Naive thymus-derived CD8-positive, alpha-beta T cell (primary cell): ENCODE data around the gene C11orf42. TPM values are rescaled to one million over a fixed set of nuclear protein-coding genes. Genes with fewer than 3 reads are reported as not detected.
A peak's percentile ranks its signal among the peaks of the same experiment; 100 is the strongest.
"Not testable (repeated sequence)": the region's sequence is repeated elsewhere in the genome, so short reads cannot be mapped to it uniquely, and the experiment has no call there.

Source experiments
- ATAC-seq, 2 donors: fragments of 150-1000 bp; cut with Tn5 transposase in 1 of 2; sonication (Bioruptor Pico), chemical (Tn5 transposase) in 1 of 2; 1 replicate in 1 of 2; 2 replicates in 1 of 2; pipeline ENCODE4 v1.10.0; 2021; ENCODE audit warnings: mild to moderate bottlenecking in 2 of 2, moderate library complexity in 2 of 2
- POLR2A ChIA-PET: fragments of 350-600 bp; sonication (Branson Sonifier 250); formaldehyde crosslinking; loops from one replicate; lab custom pipeline; 2021; ENCODE audit warnings: antibody characterized with exemption; lab: Charles Lee
- DNase-seq, 10 donors: peaks; one replicate each; pipeline versions ENCODE4 v3.0.0 to v3.0.0-alpha.2; 2020 to 2022
- H3K27ac Mint-ChIP-seq, 10 donors: one replicate each; pipeline ENCODE4 v1.8.0; 2020 to 2022; ENCODE audit warnings: mild to moderate bottlenecking in 10 of 10, mixed read lengths in 10 of 10, moderate library complexity in 4 of 10, inconsistent platforms in 1 of 10
- H3K27me3 Mint-ChIP-seq, 5 donors: one replicate each; pipeline ENCODE4 v1.8.0; 2021 to 2022; ENCODE audit warnings: mixed read lengths in 5 of 5
- H3K36me3 Mint-ChIP-seq, 3 donors: one replicate each; pipeline ENCODE4 v1.8.0; 2020 to 2022; ENCODE audit warnings: mixed read lengths in 3 of 3, mild to moderate bottlenecking in 2 of 3, inconsistent platforms in 1 of 3
- H3K4me1 Mint-ChIP-seq, 4 donors: one replicate each; pipeline ENCODE4 v1.8.0; 2021 to 2022; ENCODE audit warnings: mixed read lengths in 4 of 4
- H3K4me3 Mint-ChIP-seq, 10 donors: one replicate each; pipeline ENCODE4 v1.8.0; 2020 to 2022; ENCODE audit warnings: mild to moderate bottlenecking in 10 of 10, mixed read lengths in 10 of 10, moderate library complexity in 6 of 10, inconsistent platforms in 1 of 10
- H3K9me3 Mint-ChIP-seq, 9 donors: one replicate each; pipeline ENCODE4 v1.8.0; 2020 to 2022; ENCODE audit warnings: mixed read lengths in 9 of 9, mild to moderate bottlenecking in 3 of 9, inconsistent platforms in 1 of 9, moderate library complexity in 1 of 9
- polyA plus RNA-seq, 3 donors: library from polyadenylated mRNA; unstranded; fragments of 300-500 nt; fragmentation: Illumina TruSeq; gene quantifications; one replicate each; pipeline ENCODE4 v1.2.3, GENCODE V29; 2021
- total RNA-seq, 8 experiments: library from RNA in 2 of 8; stranded (reverse) in 2 of 8; gene quantifications; one replicate each; pipeline ENCODE4 v1.2.3 and lab custom pipeline; 2021 to 2026

Gene C11orf42
- total and polyA plus RNA-seq, 5 experiments from 2014 or later, result not detected

- peaks cover 7 to 18% (median 15%) of the 10 kb centered on the region in 5 donors for H3K27me3 Mint-ChIP-seq
- POLR2A ChIA-PET, result no interaction called here
- no peaks in the 10 kb centered on the region for H3K9me3 Mint-ChIP-seq
- no peak overlapping the region for H3K4me3 Mint-ChIP-seq
- no peak overlapping the region for H3K27ac Mint-ChIP-seq
- no peak for ATAC-seq
- peaks cover 0 to 2% (median 0%) of the 10 kb centered on the region in 4 donors for H3K4me1 Mint-ChIP-seq
- no peak for DNase-seq
- H3K36me3 Mint-ChIP-seq, result no peaks in the 10 kb centered on the region
Observed at GRCh38 chr11:6245536-6245935, 40.2 kb downstream of the C11orf42 start.

GRCh38 chr11:6248248-6248647, 42.9 kb downstream of the C11orf42 start:
- POLR2A ChIA-PET, result no interaction called here
- H3K27me3 Mint-ChIP-seq, result peaks cover 3 to 10% (median 6%) of the 10 kb centered on the region in 5 donors
- no peaks in the 10 kb centered on the region for H3K4me1 Mint-ChIP-seq
- H3K27ac Mint-ChIP-seq, result no peak overlapping the region
- no peak overlapping the region for H3K4me3 Mint-ChIP-seq
- ATAC-seq, result no peak
- DNase-seq, result no peak
- H3K9me3 Mint-ChIP-seq, result no peaks in the 10 kb centered on the region
- no peaks in the 10 kb centered on the region for H3K36me3 Mint-ChIP-seq

GRCh38 chr11:6248897-6249296, 43.5 kb downstream of the C11orf42 start:
- H3K27me3 Mint-ChIP-seq, H3K36me3 Mint-ChIP-seq, H3K9me3 Mint-ChIP-seq, ATAC-seq, H3K4me1 Mint-ChIP-seq, H3K27ac Mint-ChIP-seq, DNase-seq, H3K4me3 Mint-ChIP-seq, POLR2A ChIA-PET: not testable (repeated sequence)

GRCh38 chr11:6249770-6250555, 44.6 kb downstream of the C11orf42 start:
- no peak for DNase-seq
- Mint-ChIP-seq H3K36me3 (no peaks in the 10 kb centered on the region), H3K27ac (no peak overlapping the region), H3K9me3 (no peaks in the 10 kb centered on the region), H3K4me1 (no peaks in the 10 kb centered on the region), H3K27me3 (peaks cover 0 to 4% (median 0%) of the 10 kb centered on the region in 5 donors), H3K4me3 (no peak overlapping the region)
- POLR2A ChIA-PET, result interaction anchor here (0.6 kb wide), 1 partner anchor 9 kb away, joined by 4 read pairs; no protein-coding TSS in a partner anchor
- ATAC-seq, result no peak

GRCh38 chr11:6251120-6251733, 45.9 kb downstream of the C11orf42 start:
- H3K4me1 Mint-ChIP-seq, result no peaks in the 10 kb centered on the region
- DNase-seq (peak in 8 of 10 donors; percentile 12 to 43 (median 28)), ATAC-seq (peak; percentile 67 to 77)
- H3K4me3 Mint-ChIP-seq, result no peak overlapping the region
- H3K36me3 Mint-ChIP-seq, result no peaks in the 10 kb centered on the region
- no peaks in the 10 kb centered on the region for H3K9me3 Mint-ChIP-seq
- no peak overlapping the region for H3K27ac Mint-ChIP-seq
- POLR2A ChIA-PET, result no interaction called here
- H3K27me3 Mint-ChIP-seq, result peaks cover 0 to 3% (median 0%) of the 10 kb centered on the region in 5 donors

GRCh38 chr11:6251990-6252473, 46.7 kb downstream of the C11orf42 start:
- DNase-seq (no peak), ATAC-seq (no peak)
- Mint-ChIP-seq H3K9me3 (no peaks in the 10 kb centered on the region), H3K27ac (no peak overlapping the region), H3K36me3 (no peaks in the 10 kb centered on the region), H3K4me1 (no peaks in the 10 kb centered on the region), H3K4me3 (no peak overlapping the region), H3K27me3 (peaks cover 0 to 3% (median 0%) of the 10 kb centered on the region in 5 donors)
- POLR2A ChIA-PET, result no interaction called here

- POLR2A ChIA-PET, result no interaction called here
- no peak overlapping the region for H3K27ac Mint-ChIP-seq
- no peaks in the 10 kb centered on the region for H3K36me3 Mint-ChIP-seq
- H3K4me3 Mint-ChIP-seq, result no peak overlapping the region
- H3K27me3 Mint-ChIP-seq, result peaks cover 0 to 2% (median 0%) of the 10 kb centered on the region in 5 donors
- no peaks in the 10 kb centered on the region for H3K4me1 Mint-ChIP-seq
- DNase-seq (no peak), ATAC-seq (no peak)
- no peaks in the 10 kb centered on the region for H3K9me3 Mint-ChIP-seq
Observed at GRCh38 chr11:6253197-6253596, 47.8 kb downstream of the C11orf42 start.

GRCh38 chr11:6258141-6258540, 52.8 kb downstream of the C11orf42 start:
- POLR2A ChIA-PET, result no interaction called here
- H3K4me3 Mint-ChIP-seq, result peak overlapping the region in 5 of 10 donors; percentile 81 to 82 (median 81)
- H3K36me3 Mint-ChIP-seq, result no peaks in the 10 kb centered on the region
- H3K27me3 Mint-ChIP-seq, result peaks cover 0 to 15% (median 0%) of the 10 kb centered on the region in 5 donors
- DNase-seq (no peak), ATAC-seq (peak in 1 of 2 donors; percentile 26)
- no peaks in the 10 kb centered on the region for H3K9me3 Mint-ChIP-seq
- H3K4me1 Mint-ChIP-seq, result peaks cover 0 to 11% (median 3%) of the 10 kb centered on the region in 4 donors
- no peak overlapping the region for H3K27ac Mint-ChIP-seq

- H3K9me3 Mint-ChIP-seq, result no peaks in the 10 kb centered on the region
- no peaks in the 10 kb centered on the region for H3K36me3 Mint-ChIP-seq
- peak; percentile 31 to 52 for ATAC-seq
- H3K4me1 Mint-ChIP-seq, result peaks cover 0 to 11% (median 3%) of the 10 kb centered on the region in 4 donors
- H3K27me3 Mint-ChIP-seq, result peaks cover 0 to 15% (median 2%) of the 10 kb centered on the region in 5 donors
- H3K4me3 Mint-ChIP-seq, result peak overlapping the region in 8 of 10 donors; percentile 64 to 87 (median 81)
- POLR2A ChIA-PET, result no interaction called here
- no peak for DNase-seq
- no peak overlapping the region for H3K27ac Mint-ChIP-seq
Observed at GRCh38 chr11:6258571-6259081, 53.3 kb downstream of the C11orf42 start.

GRCh38 chr11:6260207-6260726, 54.9 kb downstream of the C11orf42 start:
- peaks cover 0 to 11% (median 3%) of the 10 kb centered on the region in 4 donors for H3K4me1 Mint-ChIP-seq
- peak; percentile 4 to 14 for ATAC-seq
- no peaks in the 10 kb centered on the region for H3K9me3 Mint-ChIP-seq
- H3K27ac Mint-ChIP-seq, result no peak overlapping the region
- no peaks in the 10 kb centered on the region for H3K36me3 Mint-ChIP-seq
- peaks cover 9 to 15% (median 13%) of the 10 kb centered on the region in 5 donors for H3K27me3 Mint-ChIP-seq
- H3K4me3 Mint-ChIP-seq, result no peak overlapping the region
- no peak for DNase-seq
- POLR2A ChIA-PET, result no interaction called here
